Common myeloid progenitor, CD34-positive (primary cell): Measurements from ENCODE around the gene SLCO6A1.

Source experiments
- CTCF ChIA-PET: fragments of 350-600 bp; sonication (Branson Sonifier 250); formaldehyde crosslinking; loops from one replicate; lab custom pipeline; 2021; ENCODE audit warnings: antibody characterized with exemption; lab: Charles Lee
- POLR2A ChIA-PET: fragments of 350-600 bp; sonication (Branson Sonifier 250); formaldehyde crosslinking; loops from one replicate; lab custom pipeline; 2021; ENCODE audit warnings: antibody characterized with exemption; lab: Charles Lee
- DNase-seq, 3 donors: peaks; one replicate each; pipeline versions ENCODE4 v3.0.0 to v3.0.0-alpha.2; 2013
- H3K27ac ChIP-seq, 2 experiments: 1 replicate in 1 of 2; 2 replicates in 1 of 2; pipeline ENCODE4 v1.7.0; 2013; ENCODE audit warnings: inconsistent platforms in 2 of 2, low read length in 2 of 2, mild to moderate bottlenecking in 2 of 2, low read depth in 1 of 2, moderate library complexity in 1 of 2; ENCODE audit not compliant: severe bottlenecking in 2 of 2, insufficient read depth in 1 of 2, poor library complexity in 1 of 2
- H3K27me3 ChIP-seq, 5 experiments: replicated peaks in 2 of 5; 1 replicate in 3 of 5; 2 replicates in 2 of 5; pipeline versions ENCODE4 v1.6.1 to v1.7.0; 2013; ENCODE audit warnings: low read length in 4 of 5, mild to moderate bottlenecking in 2 of 5, moderate library complexity in 2 of 5, inconsistent platforms in 1 of 5; ENCODE audit not compliant: insufficient read depth in 5 of 5, control insufficient read depth in 4 of 5
- H3K36me3 ChIP-seq, 4 experiments: 1 replicate in 2 of 4; 2 replicates in 2 of 4; pipeline versions ENCODE4 v1.6.1 to v1.7.0; 2013; ENCODE audit warnings: low read length in 3 of 4, control low read depth in 1 of 4, mild to moderate bottlenecking in 1 of 4; ENCODE audit not compliant: control insufficient read depth in 4 of 4, insufficient read depth in 4 of 4
- H3K4me1 ChIP-seq, 4 experiments: 1 replicate in 3 of 4; 2 replicates in 1 of 4; pipeline versions ENCODE4 v1.6.1 to v1.7.1; 2013; ENCODE audit warnings: low read length in 3 of 4, mild to moderate bottlenecking in 3 of 4, control low read depth in 1 of 4, inconsistent platforms in 1 of 4, moderate library complexity in 1 of 4; ENCODE audit not compliant: control insufficient read depth in 4 of 4, insufficient read depth in 4 of 4; ENCODE audit errors: control extremely low read depth in 1 of 4
- H3K4me3 ChIP-seq, 7 experiments: 1 replicate in 4 of 7; 2 replicates in 3 of 7; pipeline versions ENCODE4 v1.5.1 to v1.7.0; 2013; ENCODE audit warnings: mild to moderate bottlenecking in 7 of 7, low read length in 6 of 7, moderate library complexity in 6 of 7, inconsistent platforms in 2 of 7, low read depth in 2 of 7, control low read depth in 1 of 7; ENCODE audit not compliant: insufficient read depth in 4 of 7, control insufficient read depth in 1 of 7; ENCODE audit errors: extremely low read depth in 1 of 7
- H3K9me3 ChIP-seq, 5 experiments: 1 replicate in 4 of 5; 2 replicates in 1 of 5; pipeline versions ENCODE4 v1.6.1 to v1.7.1; 2013; ENCODE audit warnings: low read length in 4 of 5, mild to moderate bottlenecking in 2 of 5, inconsistent platforms in 1 of 5, low read depth in 1 of 5, moderate library complexity in 1 of 5; ENCODE audit not compliant: control insufficient read depth in 4 of 5, insufficient read depth in 2 of 5; ENCODE audit errors: control extremely low read depth in 1 of 5
- WGBS: methylation state at CpG from one replicate; pipeline ENCODE4 v1.1.5; 2013; ENCODE audit not compliant: insufficient coverage; 5-methylcytosine and 5-hydroxymethylcytosine counted together

The SLCO6A1 gene

GRCh38 chr5:102388235-102388634 is 110.6 kb downstream of the SLCO6A1 start:
- DNase-seq, result no peak
- CTCF ChIA-PET, result no interaction called here
- Histone ChIP-seq H3K9me3 (peaks cover 0 to 18% (median 4%) of the 10 kb centered on the region in 5 experiments), H3K4me1 (no peaks in the 10 kb centered on the region), H3K27ac (no peak overlapping the region), H3K27me3 (no peaks in the 10 kb centered on the region), H3K4me3 (no peak overlapping the region), H3K36me3 (no peaks in the 10 kb centered on the region)
- 67% methylated on average over 1 of the region's 2 CpGs for WGBS
- POLR2A ChIA-PET, result no interaction called here

DNA sequence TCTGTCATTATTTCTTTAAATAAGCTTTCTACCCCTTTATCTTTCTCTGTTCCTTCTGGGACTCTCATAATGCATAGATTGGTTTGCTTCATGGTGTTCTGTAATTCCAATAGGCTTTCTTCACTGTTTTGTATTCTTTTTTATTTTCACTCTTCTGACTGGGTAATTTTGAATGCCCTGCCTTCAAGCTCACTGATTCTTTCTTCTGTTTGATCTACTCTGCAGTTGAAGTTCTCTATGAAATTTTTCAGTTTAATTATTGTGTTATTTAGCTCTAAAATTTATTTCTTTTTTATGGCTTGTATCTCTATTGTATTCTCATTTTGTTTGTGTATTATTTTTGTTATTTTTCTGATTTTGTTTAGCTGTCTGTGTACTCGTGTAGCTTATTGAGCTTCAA is 113.4 kb downstream of the SLCO6A1 start:
- CTCF ChIA-PET, result no interaction called here
- no peak overlapping the region for H3K4me3 ChIP-seq

GRCh38 chr5:102380174-102380573 is 118.6 kb downstream of the SLCO6A1 start:
- H3K9me3 ChIP-seq, result peaks cover 0 to 3% (median 1%) of the 10 kb centered on the region in 5 experiments
- DNase-seq, result no peak
- POLR2A ChIA-PET, result no interaction called here
- no peaks in the 10 kb centered on the region for H3K4me1 ChIP-seq
- H3K36me3 ChIP-seq, result no peaks in the 10 kb centered on the region
- H3K4me3 ChIP-seq, result no peak overlapping the region
- no peaks in the 10 kb centered on the region for H3K27me3 ChIP-seq
- H3K27ac ChIP-seq, result no peak overlapping the region
- CTCF ChIA-PET, result no interaction called here

More for the DNA sequence above, 113.4 kb downstream of the SLCO6A1 start:
- no peaks in the 10 kb centered on the region for H3K4me1 ChIP-seq
- no peak for DNase-seq
- H3K9me3 ChIP-seq, result peaks cover 0 to 18% (median 4%) of the 10 kb centered on the region in 5 experiments
- H3K27me3 ChIP-seq, result no peaks in the 10 kb centered on the region
- POLR2A ChIA-PET, result no interaction called here
- H3K27ac ChIP-seq, result no peak overlapping the region
- no peaks in the 10 kb centered on the region for H3K36me3 ChIP-seq
- WGBS, result 100% methylated on average over 1 of the region's 1 CpG

DNA sequence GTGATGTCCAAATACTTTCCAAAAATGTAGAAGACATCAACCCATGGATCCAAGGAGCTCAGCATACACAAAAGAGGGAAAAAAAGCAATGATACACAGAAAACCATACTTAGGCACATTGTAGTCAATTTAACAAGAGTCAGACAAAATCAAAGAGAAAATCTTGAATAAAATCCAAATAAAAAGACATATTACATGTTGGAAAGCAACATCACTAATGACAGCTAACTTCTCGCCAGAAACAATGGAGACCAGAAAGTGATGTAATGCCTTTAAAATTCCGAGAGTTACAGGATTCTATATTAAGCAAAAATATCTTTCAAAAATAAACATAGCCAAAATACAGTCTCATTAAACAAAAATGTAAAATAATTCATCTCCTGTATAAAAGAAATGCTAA is 122.9 kb downstream of the SLCO6A1 start:
- Histone ChIP-seq H3K36me3 (no peaks in the 10 kb centered on the region), H3K9me3 (no peaks in the 10 kb centered on the region), H3K4me1 (no peaks in the 10 kb centered on the region), H3K27ac (no peak overlapping the region), H3K27me3 (no peaks in the 10 kb centered on the region), H3K4me3 (no peak overlapping the region)
- no peak for DNase-seq
- no CpG with 5 or more reads among the region's 2 CpGs for WGBS
- POLR2A ChIA-PET, result no interaction called here
- CTCF ChIA-PET, result no interaction called here

DNA sequence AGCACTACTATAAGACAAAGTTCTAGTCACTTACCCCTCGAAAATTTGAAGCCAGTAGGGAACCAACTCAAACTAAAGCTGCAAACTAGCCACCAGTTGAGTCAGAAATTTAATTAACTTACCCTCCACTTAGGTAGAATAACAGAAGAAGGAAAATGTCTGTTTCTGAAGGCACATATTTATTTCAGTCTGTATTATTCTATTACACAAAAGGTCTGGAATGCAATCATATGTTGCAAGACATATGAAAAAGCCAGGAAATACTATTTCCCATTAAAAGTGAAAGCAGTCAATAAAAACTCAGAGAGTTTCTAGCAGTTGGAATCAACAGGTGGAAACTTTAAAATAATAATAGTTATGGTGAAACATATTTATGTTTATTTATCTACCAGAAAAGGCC is 123.5 kb downstream of the SLCO6A1 start:
- POLR2A ChIA-PET, result no interaction called here
- Histone ChIP-seq H3K4me1 (no peaks in the 10 kb centered on the region), H3K36me3 (no peaks in the 10 kb centered on the region), H3K27ac (no peak overlapping the region), H3K9me3 (no peaks in the 10 kb centered on the region), H3K27me3 (no peaks in the 10 kb centered on the region), H3K4me3 (no peak overlapping the region)
- no peak for DNase-seq
- WGBS, result no CpG with 5 or more reads among the region's 1 CpG
- CTCF ChIA-PET, result no interaction called here

GRCh38 chr5:102368392-102368791 is 130.4 kb downstream of the SLCO6A1 start:
- H3K27me3 ChIP-seq, result no peaks in the 10 kb centered on the region
- H3K4me1 ChIP-seq, result no peaks in the 10 kb centered on the region
- POLR2A ChIA-PET, result no interaction called here
- no peaks in the 10 kb centered on the region for H3K9me3 ChIP-seq
- H3K36me3 ChIP-seq, result no peaks in the 10 kb centered on the region
- DNase-seq, result no peak
- no peak overlapping the region for H3K4me3 ChIP-seq
- H3K27ac ChIP-seq, result no peak overlapping the region
- CTCF ChIA-PET, result no interaction called here

DNA sequence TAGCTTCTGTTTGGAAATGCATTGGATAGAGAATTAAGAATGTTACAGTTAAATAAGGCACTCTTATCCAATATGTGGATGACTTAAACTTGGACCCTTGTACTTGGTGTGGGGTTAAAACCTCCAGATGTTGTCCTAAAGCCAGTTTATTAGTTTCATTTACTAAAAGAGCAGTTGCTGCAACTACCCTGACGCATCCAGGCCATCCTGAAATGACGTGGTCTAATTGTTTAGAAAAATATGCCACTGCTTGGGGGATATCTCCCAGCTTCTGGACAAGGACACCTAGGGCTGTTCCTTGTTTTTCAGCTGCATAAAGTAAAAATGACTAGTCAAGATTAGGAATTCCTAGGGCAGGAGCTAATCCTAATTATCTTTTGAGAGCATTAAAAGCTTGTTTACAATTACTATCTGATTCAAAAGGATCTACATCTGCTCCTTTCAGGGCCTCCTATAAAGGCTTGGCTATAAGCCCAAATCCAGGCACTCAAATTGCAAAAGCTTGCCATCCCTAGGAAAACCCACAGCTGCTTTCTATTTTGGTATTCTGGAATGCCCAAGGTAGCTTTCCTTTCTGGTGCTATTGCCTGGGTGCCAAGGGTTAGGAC is 157.0 kb downstream of the SLCO6A1 start:
- WGBS, result 95% methylated on average over 2 of the region's 2 CpGs
- Histone ChIP-seq H3K4me1 (no peaks in the 10 kb centered on the region), H3K4me3 (no peak overlapping the region), H3K27ac (no peak overlapping the region), H3K27me3 (no peaks in the 10 kb centered on the region), H3K36me3 (no peaks in the 10 kb centered on the region), H3K9me3 (peaks cover 0 to 5% (median 0%) of the 10 kb centered on the region in 5 experiments)
- DNase-seq, result no peak
- ChIA-PET CTCF (interaction anchor here (0.8 kb wide), 1 partner anchor 19 kb away, joined by 3 read pairs; no protein-coding TSS in a partner anchor), POLR2A (no interaction called here)
